ENCODE data around the gene MSH5. TPM values are rescaled to one million over a fixed set of nuclear protein-coding genes. Genes with fewer than 3 reads are reported as not detected.
A peak's percentile ranks its signal among the peaks of the same experiment; 100 is the strongest.

Gene MSH5
- total and polyA plus RNA-seq, 2 of the 13 experiments (the other 11 are each of a cell fraction or from before 2014, with no cell fraction given): 10.2 to 38.7 TPM

- TF ChIP-seq ZNF816 (CRISPR knock-in tag; IDR thresholded peaks at IDR 0.05; ENCODE audit: borderline replicate concordance): no peak
- 0 out of 2 replicates have a peak, but pooled peaks have one; percentile 48 for TF ChIP-seq HOXD1 (CRISPR knock-in tag; IDR thresholded peaks at IDR 0.05)
- TF ChIP-seq LCORL (IDR thresholded peaks at IDR 0.05): no peak
- peak; percentile 61 for TF ChIP-seq LCORL (CRISPR knock-in tag; IDR thresholded peaks at IDR 0.05)
- TF ChIP-seq SMC3 (IDR thresholded peaks at IDR 0.05; ENCODE audit: low read length): no peak
- TF ChIP-seq MED8 (CRISPR knock-in tag; IDR thresholded peaks at IDR 0.05; ENCODE audit: insufficient replicate concordance): no peak
- no peak for TF ChIP-seq SSRP1 (CRISPR knock-in tag; IDR thresholded peaks at IDR 0.05)
- TF ChIP-seq, protein P1, sequence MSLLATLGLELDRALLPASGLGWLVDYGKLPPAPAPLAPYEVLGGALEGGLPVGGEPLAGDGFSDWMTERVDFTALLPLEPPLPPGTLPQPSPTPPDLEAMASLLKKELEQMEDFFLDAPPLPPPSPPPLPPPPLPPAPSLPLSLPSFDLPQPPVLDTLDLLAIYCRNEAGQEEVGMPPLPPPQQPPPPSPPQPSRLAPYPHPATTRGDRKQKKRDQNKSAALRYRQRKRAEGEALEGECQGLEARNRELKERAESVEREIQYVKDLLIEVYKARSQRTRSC (CRISPR knock-in tag; IDR thresholded peaks at IDR 0.05; ENCODE audit: low read depth): no peak
- peak; percentile 90 for TF ChIP-seq ZNF501 (CRISPR knock-in tag; IDR thresholded peaks at IDR 0.05)
- peak; percentile 54; the same call in 1 of the 2 replicates for TF ChIP-seq GABPB1 (CRISPR knock-in tag; IDR thresholded peaks at IDR 0.05)
- TF ChIP-seq TFDP2 (CRISPR knock-in tag; IDR thresholded peaks at IDR 0.05): peak; percentile 53; the same call in 1 of the 2 replicates
- TF ChIP-seq ZNF747 (CRISPR knock-in tag; IDR thresholded peaks at IDR 0.05; ENCODE audit: borderline replicate concordance): 0 out of 2 replicates have a peak, but pooled peaks have one; percentile 26
- TF ChIP-seq, protein P2, sequence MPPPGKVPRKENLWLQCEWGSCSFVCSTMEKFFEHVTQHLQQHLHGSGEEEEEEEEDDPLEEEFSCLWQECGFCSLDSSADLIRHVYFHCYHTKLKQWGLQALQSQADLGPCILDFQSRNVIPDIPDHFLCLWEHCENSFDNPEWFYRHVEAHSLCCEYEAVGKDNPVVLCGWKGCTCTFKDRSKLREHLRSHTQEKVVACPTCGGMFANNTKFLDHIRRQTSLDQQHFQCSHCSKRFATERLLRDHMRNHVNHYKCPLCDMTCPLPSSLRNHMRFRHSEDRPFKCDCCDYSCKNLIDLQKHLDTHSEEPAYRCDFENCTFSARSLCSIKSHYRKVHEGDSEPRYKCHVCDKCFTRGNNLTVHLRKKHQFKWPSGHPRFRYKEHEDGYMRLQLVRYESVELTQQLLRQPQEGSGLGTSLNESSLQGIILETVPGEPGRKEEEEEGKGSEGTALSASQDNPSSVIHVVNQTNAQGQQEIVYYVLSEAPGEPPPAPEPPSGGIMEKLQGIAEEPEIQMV (CRISPR knock-in tag; IDR thresholded peaks at IDR 0.05; ENCODE audit: low read depth): no peak; the same call in 1 of the 2 replicates
- TF ChIP-seq HNRNPLL (IDR thresholded peaks at IDR 0.05; ENCODE audit: low read depth, low read length, poor library complexity, severe bottlenecking): peak; percentile 52
- TF ChIP-seq SALL1 (CRISPR knock-in tag; IDR thresholded peaks at IDR 0.05): peak; percentile 86
- TF ChIP-seq ZNF605 (CRISPR knock-in tag; IDR thresholded peaks at IDR 0.05): peak; percentile 84
- no peak for TF ChIP-seq SNAPC2 (CRISPR knock-in tag; IDR thresholded peaks at IDR 0.05)
- TF ChIP-seq ZFP41 (CRISPR knock-in tag; IDR thresholded peaks at IDR 0.05; ENCODE audit: borderline replicate concordance): no peak
- TF ChIP-seq KMT2B (CRISPR knock-in tag; IDR thresholded peaks at IDR 0.05): 0 out of 2 replicates have a peak, but pooled peaks have one; percentile 36
- TF ChIP-seq PPARG (CRISPR knock-in tag; conservative IDR thresholded peaks at IDR 0.05): 0 out of 2 replicates have a peak, but pooled peaks have one; percentile 24
- no peak for TF ChIP-seq RNF219 (CRISPR knock-in tag; IDR thresholded peaks at IDR 0.05)
- TF ChIP-seq, protein P3, sequence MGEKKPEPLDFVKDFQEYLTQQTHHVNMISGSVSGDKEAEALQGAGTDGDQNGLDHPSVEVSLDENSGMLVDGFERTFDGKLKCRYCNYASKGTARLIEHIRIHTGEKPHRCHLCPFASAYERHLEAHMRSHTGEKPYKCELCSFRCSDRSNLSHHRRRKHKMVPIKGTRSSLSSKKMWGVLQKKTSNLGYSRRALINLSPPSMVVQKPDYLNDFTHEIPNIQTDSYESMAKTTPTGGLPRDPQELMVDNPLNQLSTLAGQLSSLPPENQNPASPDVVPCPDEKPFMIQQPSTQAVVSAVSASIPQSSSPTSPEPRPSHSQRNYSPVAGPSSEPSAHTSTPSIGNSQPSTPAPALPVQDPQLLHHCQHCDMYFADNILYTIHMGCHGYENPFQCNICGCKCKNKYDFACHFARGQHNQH (CRISPR knock-in tag; IDR thresholded peaks at IDR 0.05): peak; percentile 45; the same call in 1 of the 2 replicates
- 0 out of 2 replicates have a peak, but pooled peaks have one; percentile 94 for TF ChIP-seq ZNF598 (CRISPR knock-in tag; IDR thresholded peaks at IDR 0.05; ENCODE audit: borderline replicate concordance)
Observed at GRCh38 chr6:31765910-31766794, 26.3 kb downstream of the MSH5 start (continued).

Measured in HepG2 (cell line).